ENCODE measurements around the gene SIMC1.
"Not testable (repeated sequence)": the region's sequence is repeated elsewhere in the genome, so short reads cannot be mapped to it uniquely, and the experiment has no call there.

SIMC1 gene

DNA sequence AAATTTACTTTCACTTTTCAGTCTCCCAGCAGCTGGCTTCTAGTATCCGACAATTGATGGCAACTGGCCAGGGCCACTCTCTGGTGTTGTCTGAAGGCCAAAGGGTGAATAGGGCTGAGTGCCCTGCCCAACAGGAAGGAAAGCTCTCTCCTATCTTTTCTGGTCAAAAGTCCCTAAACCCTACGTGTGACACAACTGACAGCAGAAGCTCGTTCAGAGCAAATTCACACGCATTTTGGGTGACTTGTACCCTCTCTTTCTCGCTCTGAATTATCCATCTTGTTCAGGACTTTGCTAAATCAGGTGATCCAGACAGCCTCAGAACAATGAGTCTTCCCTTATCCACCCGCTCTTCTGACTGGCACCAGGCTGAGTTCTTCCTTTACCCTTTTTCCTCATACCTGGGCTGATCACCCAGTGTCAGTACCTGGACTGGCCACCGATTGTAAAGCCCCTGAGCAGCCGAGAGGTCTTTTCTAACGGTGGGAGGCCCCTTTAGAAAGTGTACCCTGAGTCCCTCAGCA lies 21.8 kb upstream of the SIMC1 start:
- DNase-seq: not testable (repeated sequence)

DNA sequence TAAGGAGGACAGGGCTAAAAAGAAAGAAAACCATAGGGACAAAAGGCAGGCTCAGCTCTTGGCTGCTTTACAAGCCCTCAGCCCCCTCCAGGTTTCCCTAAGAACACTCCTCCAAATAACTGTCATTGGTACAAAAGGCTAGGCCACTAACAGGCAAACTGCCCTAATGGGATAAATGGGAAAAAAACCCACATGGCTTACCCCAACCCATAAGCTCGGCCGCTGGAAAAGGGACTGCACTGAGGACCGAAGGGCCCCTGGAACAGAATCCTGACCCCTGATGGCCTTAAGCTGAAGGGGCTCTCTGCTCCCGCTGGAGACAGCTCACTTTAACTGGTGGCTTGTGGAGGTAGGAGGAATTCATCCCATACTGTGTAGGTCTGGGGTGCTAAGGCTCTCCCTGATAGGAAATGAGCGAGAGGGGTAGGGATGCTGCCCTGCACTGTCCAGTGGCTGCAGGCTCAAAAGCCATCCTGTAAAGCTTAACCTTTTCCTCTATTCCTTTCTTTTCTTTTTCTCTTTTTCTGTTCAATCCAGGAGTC lies 21.0 kb upstream of the SIMC1 start:
- DNase-seq: not testable (repeated sequence)

DNA sequence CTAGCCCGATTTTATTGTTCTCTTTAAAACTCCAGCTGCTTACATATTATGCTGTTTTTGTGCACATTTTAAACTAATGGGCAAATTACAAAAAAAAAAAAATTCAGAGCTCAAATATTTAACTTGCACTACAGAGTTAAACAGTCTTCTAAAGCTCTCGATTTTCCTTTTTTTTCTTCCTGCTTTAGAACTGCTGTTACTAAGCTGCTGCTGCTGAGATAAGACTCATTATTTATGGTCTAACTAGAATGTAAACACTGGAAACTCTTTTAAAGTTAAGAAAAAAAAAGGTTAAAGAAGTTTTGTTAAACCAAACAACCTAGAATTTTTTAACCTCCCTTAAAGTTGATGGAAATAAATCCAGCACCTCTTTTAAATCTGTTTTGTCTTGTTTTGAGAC lies 20.5 kb upstream of the SIMC1 start:
- DNase-seq: not testable (repeated sequence)

DNA sequence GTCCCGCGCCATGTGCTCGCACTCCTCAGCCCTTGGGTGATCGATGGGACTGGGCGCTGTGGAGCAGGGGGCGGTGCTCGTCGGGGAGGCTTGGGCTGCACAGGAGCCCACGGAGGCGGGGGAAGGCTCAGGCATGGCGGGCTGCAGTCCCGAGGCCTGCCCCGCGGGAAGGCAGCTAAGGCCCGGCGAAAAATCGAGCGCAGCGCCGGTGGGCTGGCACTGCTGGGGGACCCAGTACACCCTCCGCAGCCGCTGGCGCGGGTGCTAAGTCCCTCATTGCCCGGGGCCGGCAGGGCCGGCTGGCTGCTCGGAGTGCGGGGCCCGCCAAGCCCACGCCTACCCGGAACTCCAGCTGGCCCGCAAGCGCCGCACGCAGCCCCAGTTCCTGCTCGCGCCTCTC lies 16.2 kb upstream of the SIMC1 start:
- DNase-seq: not testable (repeated sequence)

DNA sequence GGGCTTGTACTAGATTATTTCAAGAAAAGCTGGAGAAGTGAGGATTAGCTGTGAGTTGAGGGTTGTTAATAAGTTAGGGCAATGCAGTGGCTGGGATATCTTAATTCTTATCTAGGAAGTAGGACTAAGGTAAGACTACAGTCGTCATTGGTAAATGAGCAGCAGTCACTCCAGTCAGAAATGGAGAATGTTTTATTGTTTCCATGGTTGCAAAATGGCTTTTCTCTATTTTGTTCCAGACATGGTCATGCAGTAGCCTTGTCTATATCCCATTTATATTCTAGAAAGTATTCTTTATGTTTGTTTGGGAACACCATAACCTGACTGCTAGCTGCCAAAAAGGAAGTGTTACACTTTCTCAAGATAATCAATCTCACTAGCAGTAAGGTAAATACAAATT lies 9.9 kb upstream of the SIMC1 start:
- DNase-seq: not testable (repeated sequence)

DNA sequence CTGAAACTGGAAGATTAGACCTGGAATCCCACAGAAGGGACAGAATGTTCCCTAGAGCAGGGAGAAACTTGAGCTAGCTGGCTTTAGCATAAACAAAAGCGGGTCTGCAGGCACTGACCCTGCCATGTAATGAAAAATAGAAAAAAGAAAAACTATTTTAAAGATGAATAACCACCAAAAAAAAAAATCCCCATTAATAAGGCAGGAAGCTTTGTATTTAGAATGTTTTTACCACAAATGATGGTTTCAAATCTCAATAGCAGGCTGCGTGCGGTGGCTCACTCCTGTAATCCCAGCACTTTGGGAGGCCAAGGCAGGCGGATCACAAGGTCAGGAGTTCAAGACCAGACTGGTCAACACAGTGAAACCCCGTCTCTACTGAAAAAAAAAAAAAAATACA lies 5.0 kb upstream of the SIMC1 start:
- not testable (repeated sequence) for DNase-seq

DNA sequence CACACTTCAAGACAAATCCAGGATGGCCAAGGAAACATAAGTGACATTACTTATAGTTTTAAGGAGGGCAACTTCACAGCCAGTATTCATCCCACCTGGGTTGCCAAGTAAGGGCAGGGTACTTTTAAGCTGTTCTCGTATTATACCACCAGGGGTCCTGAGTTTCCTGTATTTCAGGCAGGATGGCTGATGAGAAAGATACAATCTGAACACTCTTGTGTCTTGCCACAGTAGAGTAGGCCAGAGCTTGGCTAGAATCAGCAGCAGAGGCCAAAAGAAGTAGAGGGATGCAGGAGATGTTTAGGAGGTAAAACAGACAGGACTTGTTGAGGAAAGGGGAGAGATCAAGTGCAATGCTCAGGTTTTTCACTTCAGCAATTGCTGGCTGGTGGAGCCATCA lies 3.1 kb upstream of the SIMC1 start:
- not testable (repeated sequence) for DNase-seq

DNA sequence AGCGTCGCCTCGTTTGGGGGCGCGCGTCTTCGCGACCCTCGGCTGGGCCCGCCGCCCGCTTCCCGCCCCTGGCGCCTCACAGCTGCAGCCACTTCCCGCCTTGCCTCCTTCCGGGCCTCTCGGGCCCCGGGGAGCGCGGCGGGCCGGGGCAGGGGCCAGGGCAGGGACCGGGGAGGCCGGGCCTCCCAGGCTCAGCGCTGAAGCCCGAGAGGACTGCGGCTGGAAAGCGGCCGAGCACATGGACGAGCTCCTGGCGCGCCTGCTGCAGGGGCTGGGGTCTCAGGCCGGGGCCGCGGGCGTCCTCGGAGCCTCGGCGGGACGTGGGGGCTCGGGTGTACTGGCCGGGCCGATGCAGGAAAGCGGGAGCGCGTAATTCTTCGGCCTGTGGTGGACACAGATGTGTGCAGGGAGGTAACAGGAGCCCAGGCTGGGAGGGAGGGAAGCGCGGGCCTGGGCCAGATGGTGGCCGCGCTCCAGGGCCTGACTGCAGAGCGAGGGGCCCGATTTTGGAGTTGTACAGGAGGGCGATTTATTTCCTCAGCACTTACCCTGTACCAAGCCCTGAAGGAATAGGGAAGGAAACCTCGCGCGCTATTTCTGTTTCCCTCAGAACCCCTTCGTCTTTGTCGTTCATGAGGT lies 540 bp downstream of the SIMC1 start:
- not testable (repeated sequence) for DNase-seq

DNA sequence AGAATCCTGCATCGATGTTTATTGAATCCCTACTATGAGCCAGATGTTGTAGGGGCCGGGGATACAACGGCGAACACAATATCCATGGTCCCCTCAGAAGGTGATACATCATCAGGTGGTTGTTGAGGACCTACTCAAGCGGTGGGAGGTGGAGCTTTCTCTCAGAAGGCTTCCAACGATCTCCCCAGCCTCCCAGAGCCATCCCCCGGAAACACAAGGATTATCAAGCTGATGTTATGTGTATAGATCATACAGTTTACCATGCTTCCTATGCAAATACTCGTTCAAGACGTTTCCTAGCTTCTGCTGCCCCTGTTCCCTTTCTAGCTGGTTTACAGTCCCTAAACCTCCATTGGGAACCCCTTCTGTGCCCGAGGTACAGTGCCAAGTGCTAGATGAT lies 1.1 kb downstream of the SIMC1 start:
- not testable (repeated sequence) for DNase-seq

DNA sequence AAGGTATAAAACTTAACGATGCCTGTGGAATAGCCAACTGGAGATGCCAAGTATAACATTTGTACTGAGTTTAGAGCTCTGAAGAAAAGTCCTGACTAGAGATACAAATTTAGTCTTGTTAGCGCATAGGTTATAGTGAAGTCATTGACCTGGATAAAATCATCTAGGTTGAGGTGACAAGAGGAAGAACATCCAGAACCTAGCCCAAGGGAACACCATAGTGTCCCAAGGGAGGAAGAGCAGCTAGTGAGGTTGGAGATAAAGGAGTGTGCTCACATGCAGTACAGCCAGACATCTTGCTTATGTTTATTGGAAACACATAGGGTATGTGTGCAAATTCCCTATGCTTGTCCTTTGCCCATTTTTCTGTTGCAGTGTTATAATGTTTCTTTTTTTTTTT lies 6.1 kb downstream of the SIMC1 start:
- not testable (repeated sequence) for DNase-seq

DNA sequence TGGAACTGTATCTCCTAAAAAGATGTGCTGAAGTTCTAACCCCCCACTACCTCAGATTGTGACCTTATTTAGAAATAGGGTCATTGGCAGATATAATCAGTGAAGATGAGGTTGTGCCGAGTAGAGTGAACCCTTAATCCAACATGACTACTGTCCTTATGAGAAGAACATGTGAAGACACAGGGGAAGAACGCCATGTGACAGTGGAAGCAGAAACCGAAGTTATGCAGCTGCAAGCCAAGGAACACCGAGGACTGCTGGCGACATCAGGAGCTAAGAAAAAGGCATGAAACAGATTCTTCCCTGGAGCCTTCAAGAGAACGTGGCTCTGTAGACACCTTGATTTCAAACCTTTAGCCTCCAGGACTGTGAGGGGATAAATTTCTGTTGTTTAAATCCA lies 6.8 kb downstream of the SIMC1 start:
- not testable (repeated sequence) for DNase-seq

DNA sequence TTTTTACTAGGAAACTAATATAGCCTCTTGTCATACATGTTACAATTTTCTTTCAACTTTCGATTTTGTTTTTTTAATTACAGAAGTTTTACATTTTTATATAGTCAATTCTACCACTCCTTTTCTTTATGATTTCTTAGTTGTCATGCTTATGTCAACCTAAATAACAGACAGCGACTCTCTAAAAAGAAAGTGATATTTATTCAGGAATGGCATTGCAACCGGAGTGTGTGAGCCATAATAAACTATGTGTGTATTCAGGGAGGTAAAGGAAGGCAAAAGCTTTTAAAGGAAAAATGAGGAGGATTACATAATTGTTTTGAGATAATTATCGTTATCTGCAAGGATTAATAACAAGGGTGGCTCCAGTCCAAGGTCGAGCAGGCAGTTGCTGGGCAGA lies 7.3 kb downstream of the SIMC1 start:
- DNase-seq: not testable (repeated sequence)

DNA sequence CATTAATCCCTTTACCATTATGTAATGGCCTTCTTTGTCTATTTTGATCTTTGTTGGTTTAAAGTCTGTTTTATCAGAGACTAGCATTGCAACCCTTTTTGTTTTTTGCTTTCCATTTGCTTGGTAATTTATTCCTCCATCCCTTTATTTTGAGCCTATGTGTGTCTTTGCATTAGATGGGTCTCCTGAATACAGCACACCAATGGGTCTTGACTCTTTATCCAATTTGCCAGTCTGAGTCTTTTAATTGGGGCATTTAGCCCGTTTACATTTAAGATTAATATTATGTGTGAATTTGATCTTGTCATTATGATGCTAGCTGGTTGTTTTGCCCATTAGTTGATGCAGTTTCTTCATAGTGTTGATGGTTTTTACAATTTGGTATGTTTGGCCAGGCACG lies 12.5 kb downstream of the SIMC1 start:
- DNase-seq: not testable (repeated sequence)

DNA sequence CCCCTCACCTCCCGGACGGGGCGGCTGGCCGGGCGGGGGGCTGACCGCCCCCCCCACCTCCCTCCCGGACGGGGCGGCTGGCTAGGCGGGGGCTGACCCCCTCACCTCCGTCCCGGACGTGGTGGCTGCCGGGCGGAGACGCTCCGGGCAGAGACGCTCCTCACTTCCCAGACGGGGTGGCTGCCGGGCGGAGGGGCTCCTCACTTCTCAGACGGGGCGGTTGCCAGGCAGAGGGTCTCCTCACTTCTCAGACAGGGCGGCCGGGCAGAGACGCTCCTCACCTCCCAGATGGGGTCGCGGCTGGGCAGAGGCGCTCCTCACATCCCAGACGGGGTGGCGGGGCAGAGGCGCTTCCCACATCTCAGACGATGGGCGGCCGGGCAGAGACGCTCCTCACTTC lies 13.9 kb downstream of the SIMC1 start:
- not testable (repeated sequence) for DNase-seq

DNA sequence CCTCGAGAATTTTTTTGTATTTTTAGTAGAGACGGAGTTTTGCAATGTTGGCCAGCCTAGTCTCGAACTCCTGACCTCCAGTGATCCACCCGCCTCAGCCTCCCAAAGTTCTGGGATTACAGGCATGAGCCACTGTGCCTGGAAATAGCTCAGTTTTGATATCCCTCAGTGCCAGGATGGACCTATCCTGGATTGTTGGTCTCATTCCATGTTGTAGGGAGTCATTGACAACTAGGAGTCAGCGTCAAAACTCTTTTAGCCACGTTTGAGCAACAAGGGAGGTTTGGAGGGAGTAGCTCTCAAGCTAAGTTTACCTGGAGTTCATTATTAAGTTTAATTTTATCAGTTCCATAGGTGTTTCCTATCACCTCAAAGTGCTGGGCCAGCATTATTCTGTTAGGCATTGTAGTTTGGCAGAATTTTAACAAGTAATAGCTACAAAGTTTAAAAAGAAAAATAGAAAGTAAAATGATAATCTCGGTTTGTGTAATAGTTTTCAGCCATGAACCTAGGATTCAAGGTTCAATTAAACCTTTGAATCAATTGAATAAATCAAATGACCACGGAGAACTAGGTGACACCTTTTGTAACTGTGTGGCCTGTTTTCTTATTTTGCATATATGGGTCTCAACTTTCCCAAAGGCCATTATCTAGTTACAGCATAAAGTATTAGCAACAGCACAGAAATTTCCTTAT lies 15.3 kb downstream of the SIMC1 start:
- not testable (repeated sequence) for DNase-seq

DNA sequence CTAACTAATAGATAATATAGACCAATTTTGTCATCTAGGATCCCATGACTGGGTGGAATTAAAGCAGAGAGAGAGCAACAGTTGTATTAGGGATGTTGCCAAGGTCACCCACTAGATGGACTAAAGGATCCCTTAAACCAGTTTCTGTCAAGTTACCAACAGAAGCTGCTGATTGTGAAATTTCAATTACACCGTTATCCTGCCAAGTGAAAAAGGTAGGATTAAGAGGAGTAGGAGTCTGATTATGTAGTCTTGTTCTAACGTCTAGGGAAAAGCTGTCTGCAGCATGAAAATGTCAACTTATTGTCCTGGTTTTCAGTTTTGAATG lies 15.8 kb downstream of the SIMC1 start:
- not testable (repeated sequence) for DNase-seq

DNA sequence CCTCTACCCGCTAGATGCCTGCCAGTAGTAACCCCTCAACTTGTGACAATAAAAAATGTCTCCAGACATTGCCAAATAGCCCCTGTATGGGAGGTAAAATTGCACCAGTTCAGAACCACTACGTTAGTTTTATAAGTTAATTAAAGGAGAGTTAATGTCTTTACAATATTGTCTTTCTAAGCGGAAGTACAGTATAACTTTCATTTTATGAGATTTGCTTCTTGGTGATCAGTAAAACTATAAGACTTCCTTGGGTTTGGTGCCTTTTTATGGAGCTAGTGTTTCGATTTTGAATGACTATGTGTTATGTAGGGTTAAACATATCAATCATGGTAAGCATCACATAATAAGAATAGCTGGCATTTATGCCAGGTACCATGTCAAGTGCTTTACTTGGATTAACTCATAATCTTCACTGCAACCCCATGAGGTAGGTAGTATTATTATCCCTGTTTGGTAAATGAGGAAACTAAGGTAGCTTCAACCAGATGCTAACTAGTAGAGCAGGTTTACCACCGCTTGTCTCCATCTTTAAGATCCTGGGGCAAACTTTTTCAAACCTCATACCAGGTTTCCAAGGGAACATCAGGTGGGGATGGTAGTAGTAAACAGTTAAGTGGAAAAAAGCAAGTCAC lies 19.8 kb downstream of the SIMC1 start:
- DNase-seq: not testable (repeated sequence)

DNA sequence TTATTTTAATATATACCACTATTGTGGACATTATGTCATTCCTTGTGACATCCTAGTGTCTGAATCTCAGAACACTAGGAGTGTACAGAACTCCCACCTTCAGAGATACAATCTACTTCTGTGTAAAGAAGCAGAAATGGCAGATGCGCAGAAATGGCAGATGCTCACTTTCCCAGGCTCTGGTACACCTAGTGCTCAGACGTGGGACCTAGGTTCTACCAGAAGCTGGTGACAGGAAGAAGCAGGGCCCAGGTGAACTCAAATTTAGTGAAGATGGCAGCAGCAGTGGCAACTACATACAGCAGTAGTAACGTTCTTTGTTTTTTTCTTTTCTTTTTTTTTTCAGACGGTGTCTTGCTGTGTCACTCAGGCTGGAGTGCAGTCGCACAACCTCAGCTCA lies 22.5 kb downstream of the SIMC1 start:
- not testable (repeated sequence) for DNase-seq

DNA sequence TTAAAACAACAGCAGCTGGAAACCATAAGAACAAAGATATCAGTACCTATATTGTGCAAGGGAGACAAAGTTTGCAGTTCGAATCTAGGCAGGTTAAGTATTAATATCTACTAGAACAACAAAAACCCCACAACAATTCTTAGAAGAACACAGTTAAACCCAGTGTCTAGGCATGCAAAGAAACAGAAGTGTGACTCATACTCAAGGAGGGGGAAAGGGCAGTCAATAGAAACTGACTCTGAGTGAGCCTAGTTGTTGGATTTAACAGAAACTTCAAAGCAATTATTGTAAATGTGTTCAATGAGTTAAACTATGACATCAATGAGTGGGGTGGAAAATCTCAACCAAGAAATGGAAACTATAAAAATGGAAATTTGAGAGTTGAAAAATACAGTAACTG lies 28.2 kb downstream of the SIMC1 start:
- DNase-seq: not testable (repeated sequence)

DNA sequence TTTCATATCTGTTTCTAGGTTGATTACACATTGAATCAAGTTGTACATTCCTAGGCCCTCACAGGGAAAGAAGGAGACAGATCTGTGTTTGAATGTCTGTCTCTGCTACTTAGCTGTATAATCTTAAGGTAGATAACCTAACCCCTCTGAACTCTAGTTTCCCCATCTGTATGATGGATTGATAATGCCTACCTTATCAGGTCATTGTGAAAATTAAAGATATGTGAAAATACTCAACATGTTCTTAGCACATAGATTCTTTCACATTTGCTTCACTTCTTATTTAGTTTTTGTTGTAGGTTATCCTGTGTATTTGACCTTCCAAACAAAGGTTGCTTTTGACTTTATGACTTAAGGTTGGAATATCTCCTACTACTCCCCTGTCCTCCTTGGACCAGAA lies 50.8 kb downstream of the SIMC1 start:
- DNase-seq: not testable (repeated sequence)

DNA sequence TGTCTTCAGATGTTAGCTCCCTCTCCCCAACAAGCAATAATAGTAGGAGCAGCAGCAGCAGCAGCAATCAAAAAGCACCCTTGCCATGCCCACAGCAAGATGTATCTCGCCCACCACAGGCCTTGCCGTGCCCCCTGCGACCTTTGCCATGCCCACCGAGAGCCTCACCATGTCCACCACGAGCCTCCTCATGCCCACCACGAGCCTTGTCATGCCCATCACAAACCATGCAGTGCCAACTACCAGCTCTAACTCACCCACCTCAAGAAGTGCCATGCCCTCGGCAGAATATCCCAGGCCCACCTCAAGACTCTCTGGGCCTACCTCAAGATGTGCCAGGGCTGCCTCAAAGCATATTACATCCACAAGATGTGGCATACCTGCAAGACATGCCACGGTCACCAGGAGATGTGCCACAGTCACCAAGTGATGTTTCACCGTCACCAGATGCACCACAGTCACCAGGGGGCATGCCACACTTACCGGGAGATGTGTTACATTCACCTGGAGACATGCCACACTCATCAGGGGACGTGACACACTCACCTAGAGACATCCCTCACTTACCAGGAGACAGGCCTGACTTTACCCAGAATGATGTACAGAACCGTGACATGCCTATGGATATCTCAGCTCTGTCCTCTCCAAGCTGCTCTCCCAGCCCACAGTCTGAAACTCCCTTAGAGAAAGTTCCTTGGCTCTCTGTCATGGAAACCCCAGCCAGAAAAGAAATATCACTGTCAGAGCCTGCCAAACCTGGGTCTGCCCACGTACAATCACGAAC lies 52.0 kb downstream of the SIMC1 start:
- DNase-seq: not testable (repeated sequence)

DNA sequence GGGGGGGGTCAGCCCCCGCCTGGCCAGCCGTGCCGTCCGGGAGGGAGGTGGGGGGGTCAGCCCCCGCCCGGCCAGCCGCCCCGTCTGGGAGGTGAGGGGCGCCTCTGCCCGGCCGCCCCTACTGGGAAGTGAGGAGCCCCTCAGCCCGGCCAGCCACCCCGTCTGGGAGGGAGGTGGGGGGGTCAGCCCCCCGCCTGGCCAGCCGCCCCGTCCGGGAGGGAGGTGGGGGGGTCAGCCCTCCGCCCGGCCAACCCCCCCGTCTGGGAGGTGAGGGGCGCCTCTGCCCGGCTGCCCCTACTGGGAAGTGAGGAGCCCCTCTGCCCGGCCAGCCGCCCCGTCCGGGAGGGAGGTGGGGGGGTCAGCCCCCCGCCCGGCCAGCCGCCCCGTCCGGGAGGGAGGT lies 67.1 kb downstream of the SIMC1 start:
- not testable (repeated sequence) for DNase-seq

Measured in SIG-M5 (cell line).